Esophagus squamous epithelium (tissue), 5 donors: ENCODE data around the gene APOBEC3H. TPM values are rescaled to one million over a fixed set of nuclear protein-coding genes. Genes with fewer than 3 reads are reported as not detected.

Experiments
- DNase-seq: peaks from one replicate; lab custom pipeline; 2025; lab: John Stamatoyannopoulos, UW
- H3K27ac ChIP-seq, 4 donors: fragments of 200-600 bp; sonication (generic); one replicate each; pipeline ENCODE4 v1.5.1; 2016 to 2019; ENCODE audit warnings: mild to moderate bottlenecking in 1 of 4
- H3K27me3 ChIP-seq, 4 donors: fragments of 200-600 bp; sonication (generic); 1 replicate in 3 of 4; 2 replicates in 1 of 4; pipeline versions ENCODE4 v1.5.1 to v1.6.0; 2017 to 2021; ENCODE audit warnings: antibody characterized with exemption in 1 of 4
- H3K36me3 ChIP-seq, 3 donors: fragments of 200-600 bp; sonication (generic); one replicate each; pipeline ENCODE4 v1.5.1; 2016 to 2019
- H3K4me1 ChIP-seq, 3 donors: fragments of 200-600 bp; sonication (generic); one replicate each; pipeline ENCODE4 v1.5.1; 2017 to 2019
- H3K4me3 ChIP-seq, 4 donors: fragments of 200-600 bp; sonication (generic); 1 replicate in 3 of 4; 2 replicates in 1 of 4; pipeline ENCODE4 v1.5.1; 2016 to 2019; ENCODE audit warnings: mild to moderate bottlenecking in 2 of 4, moderate library complexity in 1 of 4
- H3K9me3 ChIP-seq, 3 donors: fragments of 200-600 bp; sonication (generic); one replicate each; pipeline ENCODE4 v1.5.1; 2016 to 2019
- CTCF ChIP-seq, 6 experiments: fragments of 450-650 bp in 4 of 6; fragments of 200-600 bp in 2 of 6; sonication (generic) in 2 of 6; IDR thresholded peaks; one replicate each; pipeline ENCODE4 v1.5.1; 2016 to 2019; ENCODE audit warnings: antibody characterized with exemption in 6 of 6, mild to moderate bottlenecking in 4 of 6, moderate library complexity in 4 of 6
- POLR2A ChIP-seq, 4 donors: fragments of 450-650 bp; IDR thresholded peaks; one replicate each; pipeline ENCODE4 v1.6.1; 2017; ENCODE audit warnings: antibody characterized with exemption in 4 of 4, mild to moderate bottlenecking in 4 of 4, moderate library complexity in 3 of 4
- WGBS, 2 donors: methylation state at CpG; one replicate each; pipeline ENCODE4 v1.1.5; 2018; 5-methylcytosine and 5-hydroxymethylcytosine counted together
- intact Hi-C: fragments of 100-400 bp; cut with DNase I; formaldehyde crosslinking; loops from one replicate; pipeline ENCODE4 v1.15.0; 2022
- total RNA-seq, 4 donors: library from RNA; depleted of rRNA; stranded (reverse); fragments of >200 nt; gene quantifications; one replicate each; pipeline ENCODE4 v1.1.0, GENCODE V29; 2016
- donor health status: DM: yes; HTN: yes; CAD: no.

Gene APOBEC3H
- total RNA-seq, 4 donors from 2014 or later = 0.92 to 0.95 TPM; not detected in 2

DNA sequence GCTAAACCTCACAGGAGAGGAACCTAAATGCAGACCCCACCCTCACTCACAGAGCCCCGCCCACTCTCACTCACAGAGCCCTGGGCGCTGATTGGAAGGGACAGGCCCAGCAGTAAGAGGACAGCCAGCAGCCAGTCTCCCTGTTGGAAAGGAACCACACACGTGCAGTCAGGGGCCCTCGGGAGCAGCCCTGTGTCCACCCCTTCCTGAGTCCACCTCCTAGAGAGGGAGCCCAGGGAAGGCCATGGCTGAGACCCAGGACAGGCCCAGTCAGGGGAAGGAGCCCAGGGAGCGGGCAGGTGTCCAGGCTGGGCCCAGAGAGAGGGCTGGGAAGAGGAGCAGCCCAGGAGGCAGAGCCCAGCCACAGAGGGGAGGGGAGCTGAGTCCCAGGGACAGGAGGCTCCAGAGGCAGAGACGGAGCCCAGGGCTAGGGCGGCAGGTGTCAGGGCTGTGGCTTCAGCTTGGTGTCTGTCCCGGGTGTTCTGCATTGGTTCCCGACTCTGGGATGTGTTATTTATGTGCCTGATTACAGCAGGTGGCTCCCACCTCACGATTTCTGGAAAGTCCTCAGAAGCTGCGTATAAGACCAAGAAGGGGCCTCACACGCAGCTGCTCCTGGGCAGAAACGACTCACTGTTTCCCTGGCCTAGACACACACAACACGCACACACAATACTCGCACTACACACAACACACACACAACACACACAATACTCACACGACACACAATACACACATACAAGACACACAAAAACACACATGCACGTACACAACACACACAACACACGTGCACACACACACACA is 9.0 kb upstream of the APOBEC3H start:
- Histone ChIP-seq H3K9me3 (no peaks in the 10 kb centered on the region), H3K27ac (no peak overlapping the region)

GRCh38 chr22:39088685-39089032 is 8.4 kb upstream of the APOBEC3H start:
- Histone ChIP-seq H3K9me3 (no peaks in the 10 kb centered on the region), H3K27me3 (peaks cover 0 to 11% (median 0%) of the 10 kb centered on the region in 4 donors), H3K36me3 (no peaks in the 10 kb centered on the region), H3K4me3 (no peak overlapping the region), H3K4me1 (peaks cover 0 to 13% (median 0%) of the 10 kb centered on the region in 3 donors), H3K27ac (no peak overlapping the region)
- intact Hi-C loops = no loop called here
- DNase-seq = no peak
- TF ChIP-seq POLR2A (IDR thresholded peaks at IDR 0.05) = no peak
- no peak for TF ChIP-seq CTCF (IDR thresholded peaks at IDR 0.05)
- 75% methylated on average over 2 of the region's 5 CpGs; no CpG with 5 or more reads in 1 of the 2 donors for WGBS, 2 donors

More for the DNA sequence above, 9.0 kb upstream of the APOBEC3H start:
- intact Hi-C loops = no loop called here
- no peak for TF ChIP-seq CTCF (IDR thresholded peaks at IDR 0.05)
- TF ChIP-seq POLR2A (IDR thresholded peaks at IDR 0.05) = no peak
- Histone ChIP-seq H3K27me3 (peaks cover 0 to 11% (median 0%) of the 10 kb centered on the region in 4 donors), H3K36me3 (no peaks in the 10 kb centered on the region), H3K4me3 (no peak overlapping the region), H3K4me1 (peaks cover 0 to 16% (median 0%) of the 10 kb centered on the region in 3 donors)
- DNase-seq = no peak
- WGBS, 2 donors = 58 to 68% methylated on average over 6 to 8 of the region's 18 CpGs

- intact Hi-C loops = no loop called here
- Histone ChIP-seq H3K9me3 (no peaks in the 10 kb centered on the region), H3K36me3 (no peaks in the 10 kb centered on the region), H3K4me3 (no peak overlapping the region), H3K27me3 (peaks cover 0 to 11% (median 0%) of the 10 kb centered on the region in 4 donors), H3K27ac (peak overlapping the region in 2 of 4 donors; percentile 31 to 73), H3K4me1 (peaks cover 0 to 13% (median 0%) of the 10 kb centered on the region in 3 donors)
- TF ChIP-seq CTCF (IDR thresholded peaks at IDR 0.05) = no peak
- no peak for DNase-seq
- 44 to 57% methylated on average over 3 to 6 of the region's 6 CpGs for WGBS, 2 donors
Measured at GRCh38 chr22:39089928-39090327, 7.1 kb upstream of the APOBEC3H start.

GRCh38 chr22:39090426-39091064 is 6.5 kb upstream of the APOBEC3H start:
- Histone ChIP-seq H3K4me1 (peaks cover 0 to 17% (median 0%) of the 10 kb centered on the region in 3 donors), H3K4me3 (no peak overlapping the region), H3K36me3 (no peaks in the 10 kb centered on the region), H3K9me3 (no peaks in the 10 kb centered on the region), H3K27ac (peak overlapping the region in 2 of 4 donors; percentile 31 to 73), H3K27me3 (peaks cover 0 to 11% (median 0%) of the 10 kb centered on the region in 4 donors)
- TF ChIP-seq POLR2A (IDR thresholded peaks at IDR 0.05) (no peak), CTCF (IDR thresholded peaks at IDR 0.05) (no peak)
- no peak for DNase-seq
- intact Hi-C loops = no loop called here
- WGBS, 2 donors = 48 to 60% methylated on average over 2 to 5 of the region's 15 CpGs
